Lower lobe of right lung (tissue), 2 donors: Measurements from ENCODE around the gene TRIOBP. TPM values are rescaled to one million over a fixed set of nuclear protein-coding genes. Genes with fewer than 3 reads are reported as not detected.

Experiments used
- ATAC-seq, 2 donors: fragments of 200-7000 bp; cut with Tn5 transposase; one replicate each; pipeline ENCODE4 v1.9.1; 2020 to 2022; ENCODE audit warnings: mild to moderate bottlenecking in 2 of 2, moderate library complexity in 2 of 2
- DNase-seq: peaks from one replicate; pipeline ENCODE4 v3.0.0-alpha.2; 2020
- H3K27ac ChIP-seq: fragments of 200-600 bp; one replicate; pipeline ENCODE4 v1.8.0; 2022
- H3K27me3 ChIP-seq: fragments of 200-600 bp; one replicate; pipeline ENCODE4 v1.8.0; 2022; ENCODE audit warnings: low read depth
- H3K36me3 ChIP-seq: fragments of 200-600 bp; one replicate; pipeline ENCODE4 v1.8.0; 2022; ENCODE audit warnings: mild to moderate bottlenecking
- H3K4me1 ChIP-seq: fragments of 200-600 bp; one replicate; pipeline ENCODE4 v1.8.0; 2022
- H3K4me3 ChIP-seq: fragments of 200-600 bp; one replicate; pipeline ENCODE4 v1.8.0; 2022; ENCODE audit warnings: mild to moderate bottlenecking
- H3K9me3 ChIP-seq: fragments of 200-600 bp; one replicate; pipeline ENCODE4 v1.8.0; 2022
- CTCF ChIP-seq: fragments of 200-600 bp; IDR thresholded peaks from one replicate; pipeline ENCODE4 v1.8.0; 2022; ENCODE audit warnings: antibody characterized with exemption, mild to moderate bottlenecking
- intact Hi-C: fragments of 100-400 bp; cut with DNase I; formaldehyde crosslinking; loops from one replicate; pipeline ENCODE4 v1.11.0; 2022
- total RNA-seq: library from RNA; stranded (reverse); fragmentation: NEBNext Ultra II Directional; extraction: Animal tissue kit (Norgen Biotek cat#: 25700); gene quantifications from one replicate; pipeline ENCODE4 v1.2.1, GENCODE V29; 2021
- donor health status: DM: no; HTN: yes; CAD: no; lungs with severe emphysema.

Gene TRIOBP
- total RNA-seq, 1 donor from 2014 or later: 78.8 TPM

GRCh38 chr22:37763652-37764051, 66.8 kb downstream of the TRIOBP start:
- no peak overlapping the region for H3K27ac ChIP-seq
- no peaks in the 10 kb centered on the region for H3K4me1 ChIP-seq
- H3K27me3 ChIP-seq: no peaks in the 10 kb centered on the region
- no peak overlapping the region for H3K4me3 ChIP-seq
- H3K9me3 ChIP-seq: no peaks in the 10 kb centered on the region
- ATAC-seq: no peak
- no peak for TF ChIP-seq CTCF
- intact Hi-C loops: no loop called here
- no peak for DNase-seq
- peaks cover 88% of the 10 kb centered on the region for H3K36me3 ChIP-seq

- Histone ChIP-seq H3K27me3 (no peaks in the 10 kb centered on the region), H3K36me3 (peaks cover 88% of the 10 kb centered on the region), H3K4me3 (no peak overlapping the region), H3K27ac (no peak overlapping the region), H3K9me3 (no peaks in the 10 kb centered on the region), H3K4me1 (no peaks in the 10 kb centered on the region)
- ATAC-seq (no peak), DNase-seq (no peak)
- intact Hi-C loops: no loop called here
- no peak for TF ChIP-seq CTCF
Observed at GRCh38 chr22:37764622-37765021, 67.8 kb downstream of the TRIOBP start.

- intact Hi-C loops: no loop called here
- H3K9me3 ChIP-seq: no peaks in the 10 kb centered on the region
- no peak for DNase-seq
- no peak overlapping the region for H3K4me3 ChIP-seq
- H3K27me3 ChIP-seq: no peaks in the 10 kb centered on the region
- H3K27ac ChIP-seq: no peak overlapping the region
- peaks cover 88% of the 10 kb centered on the region for H3K36me3 ChIP-seq
- no peaks in the 10 kb centered on the region for H3K4me1 ChIP-seq
- no peak for ATAC-seq
- TF ChIP-seq CTCF: no peak
Observed at GRCh38 chr22:37765498-37765897, 68.7 kb downstream of the TRIOBP start.

GRCh38 chr22:37765953-37766576, 69.2 kb downstream of the TRIOBP start:
- Histone ChIP-seq H3K4me1 (no peaks in the 10 kb centered on the region), H3K27ac (no peak overlapping the region), H3K9me3 (no peaks in the 10 kb centered on the region), H3K36me3 (peaks cover 88% of the 10 kb centered on the region), H3K4me3 (no peak overlapping the region), H3K27me3 (no peaks in the 10 kb centered on the region)
- intact Hi-C loops: no loop called here
- no peak for TF ChIP-seq CTCF
- ATAC-seq (no peak), DNase-seq (no peak)

- ATAC-seq (no peak), DNase-seq (no peak)
- intact Hi-C loops: no loop called here
- Histone ChIP-seq H3K9me3 (no peaks in the 10 kb centered on the region), H3K27me3 (no peaks in the 10 kb centered on the region), H3K36me3 (peaks cover 98% of the 10 kb centered on the region), H3K27ac (no peak overlapping the region), H3K4me1 (no peaks in the 10 kb centered on the region), H3K4me3 (no peak overlapping the region)
- TF ChIP-seq CTCF: peak; percentile 18
Observed at GRCh38 chr22:37768273-37768672, 71.4 kb downstream of the TRIOBP start.

- Histone ChIP-seq H3K27ac (no peak overlapping the region), H3K27me3 (no peaks in the 10 kb centered on the region), H3K4me3 (no peak overlapping the region), H3K36me3 (peaks cover 97% of the 10 kb centered on the region), H3K4me1 (no peaks in the 10 kb centered on the region), H3K9me3 (no peaks in the 10 kb centered on the region)
- intact Hi-C loops: no loop called here
- ATAC-seq (no peak), DNase-seq (no peak)
- TF ChIP-seq CTCF: no peak
Observed at GRCh38 chr22:37769056-37769455, 72.2 kb downstream of the TRIOBP start.
